GM21367 (cell line): ENCODE results near the gene SIGLEC10.
"Not testable (repeated sequence)": the region's sequence is repeated elsewhere in the genome, so short reads cannot be mapped to it uniquely, and the experiment has no call there.

Experiments
- ATAC-seq: cut with Tn5 transposase; IDR thresholded peaks from one replicate; pipeline ENCODE4 v1.9.1; 2021; ENCODE audit not compliant: unreplicated experiment

Gene SIGLEC10

GRCh38 chr19:51417107-51417809, at the start of gene SIGLEC10:
TSS of gene SIGLEC10 (minus strand) at chr19:51417642. CDS start at chr19:51417581, 61 bp downstream.
- peak; percentile 56 for ATAC-seq

- no peak for ATAC-seq
Observed at GRCh38 chr19:51466723-51467122, 49.3 kb upstream of the SIGLEC10 start.

- ATAC-seq, result not testable (repeated sequence)
Observed at GRCh38 chr19:51463976-51464581, 46.6 kb upstream of the SIGLEC10 start.

GRCh38 chr19:51462681-51463080, 45.2 kb upstream of the SIGLEC10 start:
- no peak for ATAC-seq

- ATAC-seq, result no peak
Observed at GRCh38 chr19:51462276-51462675, 44.8 kb upstream of the SIGLEC10 start.

GRCh38 chr19:51461723-51462161, 44.3 kb upstream of the SIGLEC10 start:
- no peak for ATAC-seq

- ATAC-seq, result no peak
Observed at GRCh38 chr19:51460164-51460992, 42.9 kb upstream of the SIGLEC10 start.

GRCh38 chr19:51458899-51459505, 41.6 kb upstream of the SIGLEC10 start:
- ATAC-seq, result no peak

- ATAC-seq, result no peak
Observed at GRCh38 chr19:51458051-51458645, 40.7 kb upstream of the SIGLEC10 start, which contains the start of gene SIGLEC8. TSS of gene SIGLEC8 (minus strand) at chr19:51458454. CDS start at chr19:51458387, 67 bp downstream.

- no peak for ATAC-seq
Observed at GRCh38 chr19:51457351-51458013, 40.0 kb upstream of the SIGLEC10 start.

GRCh38 chr19:51456541-51457290, 39.3 kb upstream of the SIGLEC10 start:
- ATAC-seq, result no peak

GRCh38 chr19:51450730-51451307, 33.4 kb upstream of the SIGLEC10 start:
- no peak for ATAC-seq

GRCh38 chr19:51448411-51449016, 31.1 kb upstream of the SIGLEC10 start:
- no peak for ATAC-seq

- ATAC-seq, result no peak
Observed at GRCh38 chr19:51448011-51448410, 30.6 kb upstream of the SIGLEC10 start.

GRCh38 chr19:51447510-51447909, 30.1 kb upstream of the SIGLEC10 start:
- ATAC-seq, result not testable (repeated sequence)

- peak; percentile 83 for ATAC-seq
Observed at GRCh38 chr19:51441410-51442390, 24.3 kb upstream of the SIGLEC10 start.

- no peak for ATAC-seq
Observed at GRCh38 chr19:51440846-51441409, 23.5 kb upstream of the SIGLEC10 start.
